HEK293 (cell line): ENCODE measurements around the gene CHMP4A.

Experiments used
- ZNF2 ChIP-seq: fragments of 450-650 bp; formaldehyde crosslinking; IDR thresholded peaks from 2 replicates; pipeline ENCODE4 v1.5.1; 2016; ENCODE audit warnings: missing biosample characterization, missing genetic modification characterization
- ZNF747 ChIP-seq: fragments of 450-650 bp; formaldehyde crosslinking; IDR thresholded peaks from 2 replicates; pipeline ENCODE4 v1.5.1; 2016; ENCODE audit warnings: missing biosample characterization, missing genetic modification characterization

GRCh38 chr14:24232121-24232644 is 18.9 kb upstream of the CHMP4A start, which contains the start of gene NEDD8:
- TF ChIP-seq ZNF2 (no peak), ZNF747 (no peak)
